Measurements from ENCODE around the gene DST. TPM values are rescaled to one million over a fixed set of nuclear protein-coding genes. Genes with fewer than 3 reads are reported as not detected.

DST gene
- total and polyA plus RNA-seq, 2 donors (not counting 1 experiment from before 2014, with no cell fraction given) = 1.5 to 1.9 TPM

- ATAC-seq (ENCODE audit: low read depth) (no peak), DNase-seq (peak; percentile 2)
- Histone ChIP-seq H3K4me3 (ENCODE audit: control extremely low read depth in 1 of 5, extremely low read depth in 1 of 5, insufficient read depth in 1 of 5, low read depth in 2 of 5, low read length in 4 of 5) (no peak overlapping the region), H3K27me3 (replicated peaks in 1 of 4; ENCODE audit: control extremely low read depth in 1 of 4, control insufficient read depth in 3 of 4, insufficient read depth in 4 of 4, low read length in 3 of 4) (no peaks in the 10 kb centered on the region), H3K4me2 (replicated peaks; ENCODE audit: low read depth, low read length, poor library complexity, severe bottlenecking) (no peak overlapping the region), H3K79me2 (ENCODE audit: control insufficient read depth, insufficient read depth, low read length) (no peaks in the 10 kb centered on the region), H3K9ac (ENCODE audit: low read length) (no peak overlapping the region), H4K20me1 (ENCODE audit: control insufficient read depth, insufficient read depth, low read length, poor library complexity, severe bottlenecking) (no peaks in the 10 kb centered on the region), H2AFZ (ENCODE audit: insufficient read depth, low read depth, low read length, poor library complexity, severe bottlenecking) (no peak overlapping the region), H3K4me1 (ENCODE audit: control insufficient read depth in 2 of 2, insufficient read depth in 2 of 2, low read length in 2 of 2) (no peaks in the 10 kb centered on the region), H3K27ac (ENCODE audit: low read length in 2 of 2) (no peak overlapping the region), H3K9me3 (ENCODE audit: control extremely low read depth in 1 of 3, control insufficient read depth in 2 of 3, insufficient read depth in 1 of 3, low read length in 2 of 3) (no peaks in the 10 kb centered on the region), H3K36me3 (replicated peaks in 1 of 2; ENCODE audit: control extremely low read depth in 1 of 2, control insufficient read depth in 1 of 2, extremely low read depth in 1 of 2, insufficient read depth in 2 of 2, low read length in 1 of 2) (no peaks in the 10 kb centered on the region)
- Mint-ChIP-seq H3K27me3 (no peaks in the 10 kb centered on the region), H3K27ac (no peak overlapping the region), H3K9me3 (ENCODE audit: insufficient read depth) (no peaks in the 10 kb centered on the region), H3K4me1 (no peaks in the 10 kb centered on the region), H3K4me3 (no peak overlapping the region)
- TF ChIP-seq CTCF (IDR thresholded peaks at IDR 0.05) (no peak), EZH2 (IDR thresholded peaks at IDR 0.05; ENCODE audit: borderline replicate concordance, insufficient read depth, low read depth, low read length, poor library complexity, severe bottlenecking) (no peak)
- ChIA-PET POLR2A (no interaction called here), CTCF (interaction anchor here (0.8 to 1.2 kb wide), 3 partner anchors 8 to 20 kb away, joined by 3 read pairs; no protein-coding TSS in a partner anchor)
- 94% methylated on average over 3 of the region's 5 CpGs for WGBS (ENCODE audit: insufficient coverage)
- intact Hi-C loops (cut with micrococcal nuclease) = no loop called here
Observed at GRCh38 chr6:56616967-56617366, 25.7 kb downstream of the DST start.

GRCh38 chr6:56613247-56613851 lies 29.3 kb downstream of the DST start:
- Histone ChIP-seq H3K4me2 (replicated peaks; ENCODE audit: low read depth, low read length, poor library complexity, severe bottlenecking) (no peak overlapping the region), H3K4me3 (ENCODE audit: control extremely low read depth in 1 of 5, extremely low read depth in 1 of 5, insufficient read depth in 1 of 5, low read depth in 2 of 5, low read length in 4 of 5) (no peak overlapping the region), H4K20me1 (ENCODE audit: control insufficient read depth, insufficient read depth, low read length, poor library complexity, severe bottlenecking) (no peaks in the 10 kb centered on the region), H2AFZ (ENCODE audit: insufficient read depth, low read depth, low read length, poor library complexity, severe bottlenecking) (no peak overlapping the region), H3K9me3 (ENCODE audit: control extremely low read depth in 1 of 3, control insufficient read depth in 2 of 3, insufficient read depth in 1 of 3, low read length in 2 of 3) (no peaks in the 10 kb centered on the region), H3K9ac (ENCODE audit: low read length) (no peak overlapping the region), H3K27me3 (replicated peaks in 1 of 4; ENCODE audit: control extremely low read depth in 1 of 4, control insufficient read depth in 3 of 4, insufficient read depth in 4 of 4, low read length in 3 of 4) (no peaks in the 10 kb centered on the region), H3K79me2 (ENCODE audit: control insufficient read depth, insufficient read depth, low read length) (no peaks in the 10 kb centered on the region), H3K36me3 (replicated peaks in 1 of 2; ENCODE audit: control extremely low read depth in 1 of 2, control insufficient read depth in 1 of 2, extremely low read depth in 1 of 2, insufficient read depth in 2 of 2, low read length in 1 of 2) (no peaks in the 10 kb centered on the region), H3K4me1 (ENCODE audit: control insufficient read depth in 2 of 2, insufficient read depth in 2 of 2, low read length in 2 of 2) (no peaks in the 10 kb centered on the region), H3K27ac (ENCODE audit: low read length in 2 of 2) (no peak overlapping the region)
- Mint-ChIP-seq H3K27me3 (no peaks in the 10 kb centered on the region), H3K4me1 (no peaks in the 10 kb centered on the region), H3K9me3 (ENCODE audit: insufficient read depth) (no peaks in the 10 kb centered on the region), H3K4me3 (no peak overlapping the region), H3K27ac (no peak overlapping the region)
- no peak for DNase-seq
- intact Hi-C loops (cut with micrococcal nuclease) = no loop called here
- 85% methylated on average over 2 of the region's 6 CpGs for WGBS (ENCODE audit: insufficient coverage)
- no peak for ATAC-seq (ENCODE audit: low read depth)
- no peak for TF ChIP-seq CTCF (IDR thresholded peaks at IDR 0.05)
- TF ChIP-seq EZH2 (IDR thresholded peaks at IDR 0.05; ENCODE audit: borderline replicate concordance, insufficient read depth, low read depth, low read length, poor library complexity, severe bottlenecking) = no peak
- ChIA-PET CTCF (interaction anchor here (3.8 kb wide), 1 partner anchor 19 kb away, joined by 15 read pairs; no protein-coding TSS in a partner anchor), POLR2A (no interaction called here)

Data from B cell (primary cell).